Measurements from ENCODE around the gene TIRAP.

DNA sequence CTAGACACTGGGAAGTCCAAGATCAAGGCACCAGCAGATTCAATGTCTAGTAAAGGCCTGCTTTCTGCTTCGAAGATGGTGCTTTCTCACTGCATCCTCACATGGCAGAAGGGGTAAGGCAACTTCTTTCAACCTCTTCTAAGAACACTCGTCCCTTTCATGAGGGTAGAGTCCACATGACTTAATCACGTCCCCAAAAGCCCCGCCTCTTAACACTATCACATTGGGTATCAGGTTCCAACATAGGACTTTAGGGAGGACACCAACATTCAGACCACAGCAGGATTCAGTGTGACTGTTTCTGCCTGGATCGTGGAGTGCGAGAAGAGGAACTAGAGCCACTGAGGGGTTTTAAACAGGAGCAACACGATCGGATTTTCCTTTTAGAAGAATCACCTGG is 3.7 kb upstream of the TIRAP start:
- TF ChIP-seq, protein P1, sequence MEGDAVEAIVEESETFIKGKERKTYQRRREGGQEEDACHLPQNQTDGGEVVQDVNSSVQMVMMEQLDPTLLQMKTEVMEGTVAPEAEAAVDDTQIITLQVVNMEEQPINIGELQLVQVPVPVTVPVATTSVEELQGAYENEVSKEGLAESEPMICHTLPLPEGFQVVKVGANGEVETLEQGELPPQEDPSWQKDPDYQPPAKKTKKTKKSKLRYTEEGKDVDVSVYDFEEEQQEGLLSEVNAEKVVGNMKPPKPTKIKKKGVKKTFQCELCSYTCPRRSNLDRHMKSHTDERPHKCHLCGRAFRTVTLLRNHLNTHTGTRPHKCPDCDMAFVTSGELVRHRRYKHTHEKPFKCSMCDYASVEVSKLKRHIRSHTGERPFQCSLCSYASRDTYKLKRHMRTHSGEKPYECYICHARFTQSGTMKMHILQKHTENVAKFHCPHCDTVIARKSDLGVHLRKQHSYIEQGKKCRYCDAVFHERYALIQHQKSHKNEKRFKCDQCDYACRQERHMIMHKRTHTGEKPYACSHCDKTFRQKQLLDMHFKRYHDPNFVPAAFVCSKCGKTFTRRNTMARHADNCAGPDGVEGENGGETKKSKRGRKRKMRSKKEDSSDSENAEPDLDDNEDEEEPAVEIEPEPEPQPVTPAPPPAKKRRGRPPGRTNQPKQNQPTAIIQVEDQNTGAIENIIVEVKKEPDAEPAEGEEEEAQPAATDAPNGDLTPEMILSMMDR (IDR thresholded peaks at IDR 0.05): no peak
- TF ChIP-seq EP300 (IDR thresholded peaks at IDR 0.05): no peak

All from gastroesophageal sphincter (tissue), 3 donors.